ENCODE results near the gene ABRACL.
A peak's percentile ranks its signal among the peaks of the same experiment; 100 is the strongest.

- peak; percentile 15; the same call in 1 of the 2 replicates for TF ChIP-seq CTCF (IDR thresholded peaks at IDR 0.05)
- no peak for TF ChIP-seq TCF7L2 (IDR thresholded peaks at IDR 0.05; ENCODE audit: low read depth, low read length)
- TF ChIP-seq POLR2AphosphoS5 (IDR thresholded peaks at IDR 0.05; ENCODE audit: low read depth, low read length) = no peak
- no peak for TF ChIP-seq SIN3A (IDR thresholded peaks at IDR 0.05; ENCODE audit: borderline replicate concordance, insufficient read depth, low read depth, low read length)
Measured at GRCh38 chr6:139050770-139051313, 22.3 kb downstream of the ABRACL start.

Measured in Panc1 (cell line).